HG03045 (cell line): ENCODE measurements around the gene AFAP1.

Experiments used
- ATAC-seq: cut with Tn5 transposase; IDR thresholded peaks from one replicate; pipeline ENCODE4 v1.9.1; 2021; ENCODE audit warnings: mild to moderate bottlenecking, moderate library complexity; ENCODE audit not compliant: unreplicated experiment

The AFAP1 gene

GRCh38 chr4:7939377-7940108, at the start of gene AFAP1:
AFAP1 (minus strand) TSS chr4:7939861; CDS start chr4:7872078, 67,783 bp downstream.
- ATAC-seq, result peak; percentile 88

GRCh38 chr4:7988437-7988836, 48.8 kb upstream of the AFAP1 start:
- no peak for ATAC-seq

- no peak for ATAC-seq
Measured at GRCh38 chr4:7987148-7987989, 47.7 kb upstream of the AFAP1 start.

GRCh38 chr4:7985891-7986441, 46.3 kb upstream of the AFAP1 start:
- ATAC-seq, result no peak

GRCh38 chr4:7985072-7985471, 45.4 kb upstream of the AFAP1 start:
- no peak for ATAC-seq

GRCh38 chr4:7984286-7984925, 44.7 kb upstream of the AFAP1 start:
- no peak for ATAC-seq

GRCh38 chr4:7983296-7983695, 43.6 kb upstream of the AFAP1 start:
- no peak for ATAC-seq

- no peak for ATAC-seq
Measured at GRCh38 chr4:7981738-7982394, 42.2 kb upstream of the AFAP1 start.

GRCh38 chr4:7980036-7980435, 40.4 kb upstream of the AFAP1 start:
- no peak for ATAC-seq

GRCh38 chr4:7979652-7979968, 39.9 kb upstream of the AFAP1 start:
- no peak for ATAC-seq

- no peak for ATAC-seq
Measured at GRCh38 chr4:7978907-7979651, 39.4 kb upstream of the AFAP1 start.

- ATAC-seq, result no peak
Measured at GRCh38 chr4:7978489-7978888, 38.8 kb upstream of the AFAP1 start.

GRCh38 chr4:7976634-7977033, 37.0 kb upstream of the AFAP1 start:
- ATAC-seq, result no peak

GRCh38 chr4:7976025-7976424, 36.4 kb upstream of the AFAP1 start:
- ATAC-seq, result no peak

- no peak for ATAC-seq
Measured at GRCh38 chr4:7974425-7974824, 34.8 kb upstream of the AFAP1 start.

- no peak for ATAC-seq
Measured at GRCh38 chr4:7973545-7973981, 33.9 kb upstream of the AFAP1 start.

GRCh38 chr4:7971881-7972500, 32.3 kb upstream of the AFAP1 start:
- no peak for ATAC-seq

GRCh38 chr4:7971159-7971631, 31.5 kb upstream of the AFAP1 start:
- ATAC-seq, result no peak

- ATAC-seq, result no peak
Measured at GRCh38 chr4:7970361-7970946, 30.8 kb upstream of the AFAP1 start.
